HepG2 (cell line): Measurements from ENCODE around the gene NUTF2. TPM values are rescaled to one million over a fixed set of nuclear protein-coding genes. Genes with fewer than 3 reads are reported as not detected.

ENCODE experiments used
- BHLHE40 ChIP-seq: IDR thresholded peaks from 2 replicates; pipeline ENCODE4 v1.6.1; 2011; ENCODE audit warnings: low read length, improper control_type of control experiment
- CBX1 ChIP-seq: IDR thresholded peaks from one replicate; pipeline ENCODE4 v1.6.1; 2016; ENCODE audit warnings: antibody characterized with exemption, low read depth
- HDAC6 ChIP-seq: fragments of 200-600 bp; sonication (generic); IDR thresholded peaks from 2 replicates; pipeline ENCODE4 v1.7.0; 2017; ENCODE audit warnings: mild to moderate bottlenecking, antibody characterized with exemption, low read length, low read depth
- HIVEP1 ChIP-seq: sonication (generic); formaldehyde crosslinking; IDR thresholded peaks from 2 replicates; pipeline ENCODE4 v1.4.0; 2020; ENCODE audit warnings: mild to moderate bottlenecking, missing genetic modification reagents
- HNRNPK ChIP-seq: fragments of 200-400 bp; formaldehyde crosslinking; IDR thresholded peaks from 2 replicates; pipeline ENCODE4 v1.6.1; 2018; ENCODE audit warnings: low read length, low read depth, moderate library complexity, mild to moderate bottlenecking; ENCODE audit not compliant: poor library complexity, severe bottlenecking
- MATR3 ChIP-seq: sonication (generic); formaldehyde crosslinking; IDR thresholded peaks from 2 replicates; pipeline ENCODE4 v1.4.0; 2020; ENCODE audit warnings: missing genetic modification reagents
- NFYB ChIP-seq: sonication (generic); formaldehyde crosslinking; IDR thresholded peaks from 2 replicates; pipeline ENCODE4 v1.4.0; 2020; ENCODE audit warnings: missing genetic modification reagents
- NKX3-1 ChIP-seq: sonication (generic); formaldehyde crosslinking; IDR thresholded peaks from 2 replicates; pipeline ENCODE4 v1.5.0; 2020; ENCODE audit warnings: missing genetic modification reagents
- PLRG1 ChIP-seq: fragments of 450-650 bp; conservative IDR thresholded peaks from 2 replicates; pipeline ENCODE4 v1.6.1; 2016
- RERE ChIP-seq: IDR thresholded peaks from 2 replicates; pipeline ENCODE4 v1.6.1; 2016; ENCODE audit warnings: low read depth, missing genetic modification reagents, missing compliant biosample characterization
- SUZ12 ChIP-seq: fragments of 150-350 bp; IDR thresholded peaks from 2 replicates; pipeline ENCODE4 v1.6.1; 2014; ENCODE audit warnings: low read depth, low read length
- ZNF569 ChIP-seq: sonication (generic); formaldehyde crosslinking; IDR thresholded peaks from 2 replicates; pipeline ENCODE4 v1.5.0; 2020; ENCODE audit warnings: mild to moderate bottlenecking, missing genetic modification reagents, moderate library complexity, borderline replicate concordance
- ZNF580 ChIP-seq: IDR thresholded peaks from 2 replicates; pipeline ENCODE4 v1.6.1; 2016; ENCODE audit warnings: low read depth, borderline replicate concordance
- ZNF609 ChIP-seq: sonication (generic); formaldehyde crosslinking; IDR thresholded peaks from 2 replicates; pipeline ENCODE4 v1.4.0; 2020; ENCODE audit warnings: mild to moderate bottlenecking, missing genetic modification reagents, borderline replicate concordance
- ZNF678 ChIP-seq: sonication (generic); formaldehyde crosslinking; IDR thresholded peaks from 2 replicates; pipeline ENCODE4 v1.4.0; 2020; ENCODE audit warnings: mild to moderate bottlenecking, missing genetic modification reagents
- ZNF772 ChIP-seq: sonication (generic); formaldehyde crosslinking; IDR thresholded peaks from 2 replicates; pipeline ENCODE4 v1.5.0; 2020; ENCODE audit warnings: mild to moderate bottlenecking, missing genetic modification reagents
- polyA plus RNA-seq, 8 experiments: library from polyadenylated mRNA; depleted of rRNA in 3 of 8; stranded (reverse) in 7 of 8; unstranded in 1 of 8; fragments of >200 nt; fragmentation: Illumina TruSeq in 4 of 8; extraction: Trizol in 4 of 8; gene quantifications; 2 replicates each; pipeline versions ENCODE4 v1.2.1 to v1.2.3, GENCODE V29; 2011 to 2016; ENCODE audit warnings: low read depth in 4 of 8, missing spikeins in 1 of 8, mixed read lengths in 1 of 8; ENCODE audit not compliant: insufficient read depth in 1 of 8
- total RNA-seq, 5 experiments: library from RNA; depleted of rRNA; stranded (reverse); fragments of >200 nt; fragmentation: Illumina TruSeq; extraction: Trizol; gene quantifications; 2 replicates each; pipeline ENCODE4 v1.2.3, GENCODE V29; 2016; ENCODE audit warnings: low read depth in 1 of 5
- TF ChIP-seq, protein P1 (sequence below): sonication (generic); formaldehyde crosslinking; IDR thresholded peaks from 2 replicates; pipeline ENCODE4 v1.5.0; 2020; ENCODE audit warnings: missing genetic modification reagents

Gene NUTF2
- total and polyA plus RNA-seq, 2 of the 13 experiments (the other 11 are each of a cell fraction or from before 2014, with no cell fraction given), result 168 to 214 TPM

- TF ChIP-seq ZNF609 (peak; percentile 58; the same call in 1 of the 2 replicates), MATR3 (CRISPR knock-in tag) (no peak), ZNF569 (CRISPR knock-in tag) (peak; percentile 4; the same call in 1 of the 2 replicates), HIVEP1 (no peak; the same call in none of the 2 replicates), PLRG1 (no peak), ZNF580 (CRISPR knock-in tag) (peak; percentile 75; the same call in 1 of the 2 replicates), NFYB (CRISPR knock-in tag) (peak; percentile 47; the same call in 1 of the 2 replicates), HDAC6 (no peak), HNRNPK (peak; percentile 89), ZNF678 (CRISPR knock-in tag) (0 out of 2 replicates have a peak, but pooled peaks have one; percentile 63), NKX3-1 (CRISPR knock-in tag) (peak; percentile 40), ZNF772 (CRISPR knock-in tag) (peak; percentile 83; the same call in 1 of the 2 replicates), BHLHE40 (0 out of 2 replicates have a peak, but pooled peaks have one; percentile 6), CBX1 (peak; percentile 31), RERE (CRISPR knock-in tag) (no peak), SUZ12 (peak; percentile 96)
- TF ChIP-seq, protein P1, sequence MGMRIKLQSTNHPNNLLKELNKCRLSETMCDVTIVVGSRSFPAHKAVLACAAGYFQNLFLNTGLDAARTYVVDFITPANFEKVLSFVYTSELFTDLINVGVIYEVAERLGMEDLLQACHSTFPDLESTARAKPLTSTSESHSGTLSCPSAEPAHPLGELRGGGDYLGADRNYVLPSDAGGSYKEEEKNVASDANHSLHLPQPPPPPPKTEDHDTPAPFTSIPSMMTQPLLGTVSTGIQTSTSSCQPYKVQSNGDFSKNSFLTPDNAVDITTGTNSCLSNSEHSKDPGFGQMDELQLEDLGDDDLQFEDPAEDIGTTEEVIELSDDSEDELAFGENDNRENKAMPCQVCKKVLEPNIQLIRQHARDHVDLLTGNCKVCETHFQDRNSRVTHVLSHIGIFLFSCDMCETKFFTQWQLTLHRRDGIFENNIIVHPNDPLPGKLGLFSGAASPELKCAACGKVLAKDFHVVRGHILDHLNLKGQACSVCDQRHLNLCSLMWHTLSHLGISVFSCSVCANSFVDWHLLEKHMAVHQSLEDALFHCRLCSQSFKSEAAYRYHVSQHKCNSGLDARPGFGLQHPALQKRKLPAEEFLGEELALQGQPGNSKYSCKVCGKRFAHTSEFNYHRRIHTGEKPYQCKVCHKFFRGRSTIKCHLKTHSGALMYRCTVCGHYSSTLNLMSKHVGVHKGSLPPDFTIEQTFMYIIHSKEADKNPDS (CRISPR knock-in tag), result peak; percentile 91
Measured at GRCh38 chr16:67846320-67847063, at the start of gene NUTF2 (continued).
